GM18951 (cell line): ENCODE results near the gene WDR38.

Source experiments
- POLR2A ChIP-seq: IDR thresholded peaks from 4 replicates; pipeline ENCODE4 v1.6.1; 2011; ENCODE audit warnings: mild to moderate bottlenecking; ENCODE audit not compliant: insufficient read length, insufficient read depth; ENCODE audit errors: extremely low read depth
- in situ Hi-C: fragments of 300-500 bp; cut with MboI; formaldehyde crosslinking; loops from one replicate; pipeline ENCODE4 v1.12.0; 2022; ENCODE audit warnings: low sequenced_read_pairs, mixed read lengths, inconsistent platforms; ENCODE audit not compliant: unreplicated experiment

The WDR38 gene

GRCh38 chr9:124857533-124858162, 4.4 kb downstream of the WDR38 start:
- in situ Hi-C loops, result loop anchor here (5.0 kb wide), 1 partner anchor 85 kb away; the partner anchor contains the start of gene NR6A1
- no peak for TF ChIP-seq POLR2A

- in situ Hi-C loops, result loop anchor here (5.0 kb wide), 1 partner anchor 86 kb away; the partner anchor contains the start of gene NR6A1
- no peak for TF ChIP-seq POLR2A
Measured at GRCh38 chr9:124858330-124859046, 5.2 kb downstream of the WDR38 start.

- in situ Hi-C loops, result loop anchor here (5.0 kb wide), 1 partner anchor 88 kb away; the partner anchor contains the start of gene NR6A1
- TF ChIP-seq POLR2A, result no peak
Measured at GRCh38 chr9:124859803-124860581, 6.7 kb downstream of the WDR38 start.

GRCh38 chr9:124860582-124861341, 7.5 kb downstream of the WDR38 start:
- in situ Hi-C loops, result no loop called here
- no peak for TF ChIP-seq POLR2A

GRCh38 chr9:124861342-124862229, 8.3 kb downstream of the WDR38 start, which contains the start of the genes ARPC5L and RPL35:
TSS of gene ARPC5L (plus strand) at chr9:124862130. CDS start at chr9:124869291, 7,161 bp downstream.
TSS of gene RPL35 (minus strand) at chr9:124861957. CDS start at chr9:124861912, 45 bp downstream.
- in situ Hi-C loops, result no loop called here
- peak; percentile 98 for TF ChIP-seq POLR2A

GRCh38 chr9:124863371-124863871, 10.2 kb downstream of the WDR38 start:
- in situ Hi-C loops, result no loop called here
- no peak for TF ChIP-seq POLR2A

GRCh38 chr9:124868511-124869465, 15.5 kb downstream of the WDR38 start:
- TF ChIP-seq POLR2A, result peak; percentile 95
- in situ Hi-C loops, result no loop called here

GRCh38 chr9:124869466-124869985, 16.3 kb downstream of the WDR38 start:
- in situ Hi-C loops, result no loop called here
- TF ChIP-seq POLR2A, result no peak

- in situ Hi-C loops, result no loop called here
- TF ChIP-seq POLR2A, result peak; percentile 55
Measured at GRCh38 chr9:124869986-124870560, 16.8 kb downstream of the WDR38 start.

GRCh38 chr9:124870723-124871122, 17.5 kb downstream of the WDR38 start:
- no peak for TF ChIP-seq POLR2A
- in situ Hi-C loops, result no loop called here
